HL-60 (cell line): ENCODE data around the gene FTCDNL1.

Experiments
- CTCF ChIP-seq: IDR thresholded peaks from one replicate; pipeline ENCODE4 v1.5.1; 2011; ENCODE audit warnings: low read length, control low read depth, inconsistent platforms; ENCODE audit not compliant: insufficient read depth
- GABPA ChIP-seq: IDR thresholded peaks from 2 replicates; pipeline ENCODE4 v1.6.1; 2012; ENCODE audit warnings: low read depth
- POLR2AphosphoS5 ChIP-seq: IDR thresholded peaks from 2 replicates; pipeline ENCODE4 v1.6.1; 2012; ENCODE audit warnings: low read depth
- SPI1 ChIP-seq: IDR thresholded peaks from 2 replicates; pipeline ENCODE4 v1.6.1; 2012; ENCODE audit warnings: low read depth, mild to moderate bottlenecking, borderline replicate concordance
- TF ChIP-seq, protein P1 (sequence below): IDR thresholded peaks from 2 replicates; pipeline ENCODE4 v1.6.1; 2012; ENCODE audit warnings: low read depth; ENCODE audit not compliant: insufficient replicate concordance

GRCh38 chr2:199778655-199779054 lies 72.3 kb downstream of the FTCDNL1 start:
- TF ChIP-seq, protein P1, sequence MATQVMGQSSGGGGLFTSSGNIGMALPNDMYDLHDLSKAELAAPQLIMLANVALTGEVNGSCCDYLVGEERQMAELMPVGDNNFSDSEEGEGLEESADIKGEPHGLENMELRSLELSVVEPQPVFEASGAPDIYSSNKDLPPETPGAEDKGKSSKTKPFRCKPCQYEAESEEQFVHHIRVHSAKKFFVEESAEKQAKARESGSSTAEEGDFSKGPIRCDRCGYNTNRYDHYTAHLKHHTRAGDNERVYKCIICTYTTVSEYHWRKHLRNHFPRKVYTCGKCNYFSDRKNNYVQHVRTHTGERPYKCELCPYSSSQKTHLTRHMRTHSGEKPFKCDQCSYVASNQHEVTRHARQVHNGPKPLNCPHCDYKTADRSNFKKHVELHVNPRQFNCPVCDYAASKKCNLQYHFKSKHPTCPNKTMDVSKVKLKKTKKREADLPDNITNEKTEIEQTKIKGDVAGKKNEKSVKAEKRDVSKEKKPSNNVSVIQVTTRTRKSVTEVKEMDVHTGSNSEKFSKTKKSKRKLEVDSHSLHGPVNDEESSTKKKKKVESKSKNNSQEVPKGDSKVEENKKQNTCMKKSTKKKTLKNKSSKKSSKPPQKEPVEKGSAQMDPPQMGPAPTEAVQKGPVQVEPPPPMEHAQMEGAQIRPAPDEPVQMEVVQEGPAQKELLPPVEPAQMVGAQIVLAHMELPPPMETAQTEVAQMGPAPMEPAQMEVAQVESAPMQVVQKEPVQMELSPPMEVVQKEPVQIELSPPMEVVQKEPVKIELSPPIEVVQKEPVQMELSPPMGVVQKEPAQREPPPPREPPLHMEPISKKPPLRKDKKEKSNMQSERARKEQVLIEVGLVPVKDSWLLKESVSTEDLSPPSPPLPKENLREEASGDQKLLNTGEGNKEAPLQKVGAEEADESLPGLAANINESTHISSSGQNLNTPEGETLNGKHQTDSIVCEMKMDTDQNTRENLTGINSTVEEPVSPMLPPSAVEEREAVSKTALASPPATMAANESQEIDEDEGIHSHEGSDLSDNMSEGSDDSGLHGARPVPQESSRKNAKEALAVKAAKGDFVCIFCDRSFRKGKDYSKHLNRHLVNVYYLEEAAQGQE: no peak
- TF ChIP-seq GABPA (no peak), CTCF (no peak), POLR2AphosphoS5 (no peak), SPI1 (no peak)
